Dedifferentiated amniotic fluid mesenchymal stem cell (primary cell): ENCODE measurements around the gene ADARB2.

Source experiments
- DNase-seq: peaks from one replicate; pipeline ENCODE4 v3.0.0-alpha.2; 2016; ENCODE audit errors: extremely low spot score

ADARB2 gene

DNA sequence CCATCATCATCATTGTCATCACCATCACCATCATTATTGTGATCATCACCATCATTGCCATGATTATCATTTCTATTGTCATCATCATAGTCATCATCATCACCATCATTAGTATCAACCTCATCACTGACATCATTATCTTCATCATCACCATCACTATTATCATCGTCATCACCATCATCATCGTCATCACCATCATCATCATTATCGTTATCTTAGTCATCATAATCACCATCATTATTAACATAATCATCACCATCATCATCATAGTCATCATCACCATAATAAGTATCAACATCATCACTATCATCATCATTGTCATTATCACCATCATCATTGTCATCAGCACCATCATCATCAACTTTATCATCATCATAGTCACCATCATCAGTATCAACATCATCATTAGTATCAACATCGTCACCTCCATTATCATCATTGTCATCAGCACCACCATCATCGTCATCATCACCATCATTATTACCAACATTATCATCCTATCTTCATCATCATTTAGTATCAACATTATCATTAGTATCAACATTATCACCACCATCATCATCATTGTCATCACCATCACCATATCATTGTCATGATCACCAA, 241.3 kb downstream of the ADARB2 start:
- DNase-seq, result no peak

DNA sequence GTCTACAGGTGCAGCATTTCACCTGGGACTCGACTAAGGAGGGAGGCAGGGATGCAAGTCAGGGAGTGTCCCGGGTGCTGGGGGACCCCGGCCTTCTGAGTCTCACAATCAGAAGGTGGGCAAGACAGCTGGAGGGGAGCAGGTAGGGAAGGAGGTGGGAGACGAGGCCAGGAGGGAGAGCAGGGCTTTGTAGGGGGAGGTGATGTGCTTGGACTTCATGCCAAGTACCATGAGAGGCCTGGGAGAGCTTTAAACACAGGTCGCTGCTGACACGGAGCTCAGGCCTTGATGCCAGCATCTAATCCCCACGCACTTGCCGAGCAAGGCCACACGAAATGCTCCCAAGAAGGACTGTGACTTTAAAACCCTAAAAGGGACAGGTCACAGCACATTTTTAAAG, 244.7 kb downstream of the ADARB2 start:
- no peak for DNase-seq

DNA sequence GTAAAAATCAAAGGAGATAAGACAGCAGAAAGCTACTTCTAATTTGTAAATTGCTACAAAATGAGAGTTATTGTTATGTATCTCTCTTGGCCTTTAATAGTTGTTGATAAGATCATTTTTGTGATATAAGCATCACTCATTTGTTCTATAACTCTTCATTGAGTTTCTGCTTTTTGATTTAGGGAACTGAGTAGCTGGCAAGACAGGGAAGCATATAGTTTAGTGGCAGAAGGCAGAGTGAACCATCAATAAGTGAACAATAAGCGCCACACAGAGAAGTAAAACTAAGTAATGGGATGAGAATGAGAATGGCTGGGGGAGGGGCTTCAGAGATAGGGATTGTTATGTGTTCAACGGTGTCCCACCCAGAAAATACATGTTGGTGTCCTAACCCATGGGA, 245.4 kb downstream of the ADARB2 start:
- no peak for DNase-seq

DNA sequence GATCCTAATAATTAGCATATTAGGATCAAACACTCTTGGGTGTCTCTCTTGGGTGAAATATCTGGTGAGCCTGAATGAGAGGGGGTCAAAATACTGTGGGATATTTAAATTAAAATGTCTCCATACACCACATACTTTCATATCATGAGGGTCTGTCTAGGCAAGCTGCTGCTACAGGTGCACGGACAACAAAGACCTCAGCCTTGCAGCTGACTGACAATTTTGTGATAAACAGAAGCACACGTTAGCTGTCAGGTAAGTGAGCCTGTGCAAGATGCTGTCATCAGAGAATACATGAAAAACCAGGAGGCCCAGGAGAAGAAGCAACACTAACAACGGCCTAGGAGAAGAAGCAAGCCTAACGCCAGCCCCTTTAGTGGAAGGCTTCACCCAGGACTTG, 247.5 kb downstream of the ADARB2 start:
- DNase-seq, result no peak

DNA sequence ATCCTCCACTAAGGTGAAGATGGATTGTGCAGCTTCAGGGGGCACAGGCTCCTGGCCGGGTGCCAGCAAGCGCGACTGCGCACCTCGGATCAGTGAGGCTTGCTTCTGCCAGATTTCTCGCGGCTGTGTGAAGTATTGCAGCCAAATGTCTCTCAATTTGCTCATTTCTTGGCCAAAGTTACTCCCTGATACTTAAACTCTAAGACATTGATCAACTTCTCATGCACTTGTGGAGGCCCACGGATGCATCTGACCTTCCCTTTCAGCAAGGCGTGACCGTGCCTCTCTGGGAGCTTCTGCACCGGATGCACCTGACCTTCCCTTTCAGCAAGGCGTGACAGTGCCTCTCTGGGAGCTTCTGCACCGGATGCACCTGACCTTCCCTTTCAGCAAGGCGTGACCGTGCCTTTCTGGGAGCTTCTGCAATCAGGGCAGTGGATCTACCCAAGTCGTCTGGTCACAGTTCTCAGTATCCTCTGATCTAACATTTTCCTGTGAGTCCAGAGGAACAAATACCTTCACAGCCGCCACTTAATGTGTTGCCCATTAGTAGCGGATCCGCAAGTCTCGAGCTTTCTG, 248.3 kb downstream of the ADARB2 start:
- no peak for DNase-seq

DNA sequence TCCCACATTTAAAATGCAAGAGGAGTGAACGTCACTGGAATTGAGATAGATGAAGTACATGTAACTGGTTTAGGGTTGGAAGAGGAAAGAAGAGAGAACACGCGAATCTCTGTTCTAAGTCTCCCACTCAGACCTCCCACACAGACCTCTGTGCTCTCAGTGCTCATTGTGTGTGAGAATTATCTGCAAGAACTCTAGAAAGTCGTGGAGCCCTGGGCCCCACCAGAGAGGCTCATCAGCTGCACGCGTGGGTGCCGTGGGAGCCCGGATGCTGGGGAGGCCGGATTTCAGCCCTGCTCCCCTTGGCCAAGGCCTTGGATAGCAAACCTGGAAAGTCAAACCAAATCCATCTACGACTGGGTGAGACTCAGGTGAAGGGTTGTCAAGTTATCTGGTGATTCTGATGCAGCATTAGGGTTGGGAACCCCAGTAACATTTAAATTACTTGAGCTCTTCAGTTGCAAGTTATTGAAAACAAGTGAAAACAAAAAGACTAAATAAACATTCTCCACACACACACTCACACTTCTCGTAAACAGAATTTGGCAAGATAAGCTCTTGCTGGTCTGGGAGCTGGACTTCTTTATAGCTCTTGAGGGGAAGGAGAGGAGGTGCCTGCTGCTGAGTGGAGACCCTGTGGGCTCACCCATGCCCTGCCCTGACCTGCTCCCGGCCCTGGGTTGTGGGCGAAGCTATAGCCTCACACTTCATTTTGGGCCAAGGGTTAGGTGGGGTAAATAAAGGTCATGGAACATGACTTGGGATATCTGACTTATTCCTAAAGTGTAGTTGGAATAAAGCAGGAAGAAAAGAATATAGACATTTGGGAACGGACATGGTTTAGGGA, 250.3 kb downstream of the ADARB2 start:
- no peak for DNase-seq

DNA sequence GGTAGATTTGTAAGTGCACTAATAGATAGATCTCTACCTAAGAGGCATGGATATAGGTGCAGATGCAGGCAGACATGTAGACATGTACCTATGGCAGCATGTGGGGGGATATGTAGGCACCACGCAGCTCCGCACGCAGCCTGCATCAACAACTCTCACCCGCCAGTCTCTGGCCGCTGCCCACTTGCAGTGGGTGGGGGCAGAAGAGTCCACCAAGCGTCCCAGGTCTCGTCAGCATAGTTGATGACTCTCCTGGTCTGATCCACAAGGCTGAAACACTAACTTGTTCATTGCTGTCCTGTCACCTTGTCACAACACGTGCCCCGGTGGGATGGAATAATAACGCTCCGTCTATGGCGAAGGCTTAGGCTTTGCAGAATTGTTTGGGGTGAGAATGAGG, 252.0 kb downstream of the ADARB2 start:
- no peak for DNase-seq

DNA sequence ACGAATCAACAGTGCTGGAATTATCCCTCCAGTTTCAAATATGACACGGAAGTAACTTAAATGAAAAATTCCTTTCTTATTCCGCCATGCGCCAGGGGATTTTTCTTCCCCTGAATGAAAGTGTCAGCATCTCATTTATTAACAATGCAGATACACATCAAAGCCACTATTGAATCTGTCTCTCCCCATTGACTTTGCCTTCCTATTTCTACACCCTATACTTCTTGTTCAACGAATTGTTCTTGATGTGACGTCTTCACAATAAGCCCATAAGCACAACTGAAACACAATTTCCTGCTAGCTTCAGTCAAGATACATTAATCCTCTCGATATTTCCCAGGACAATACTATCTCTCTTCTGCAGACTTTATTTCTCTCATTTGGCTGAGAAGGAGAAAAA, 253.5 kb downstream of the ADARB2 start:
- DNase-seq, result no peak

DNA sequence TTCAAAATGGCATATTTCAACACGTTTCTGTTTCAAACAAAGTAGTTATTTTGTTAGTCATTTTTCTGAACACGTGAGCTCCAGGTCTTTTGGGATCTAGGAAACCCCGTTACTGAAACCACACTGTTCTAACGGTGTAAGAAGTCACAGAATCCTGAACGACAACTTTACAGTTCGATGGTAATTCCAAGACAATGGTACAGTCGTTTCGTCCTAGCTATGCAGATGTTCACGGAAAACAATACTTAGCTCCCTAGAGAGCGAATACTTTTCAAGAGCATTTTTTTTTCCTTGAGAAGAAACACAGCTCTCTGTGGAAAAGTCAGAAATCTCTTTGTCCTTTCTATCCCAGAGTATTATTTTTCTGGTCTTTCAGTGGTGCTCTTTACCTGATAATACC, 254.1 kb downstream of the ADARB2 start:
- DNase-seq, result no peak

DNA sequence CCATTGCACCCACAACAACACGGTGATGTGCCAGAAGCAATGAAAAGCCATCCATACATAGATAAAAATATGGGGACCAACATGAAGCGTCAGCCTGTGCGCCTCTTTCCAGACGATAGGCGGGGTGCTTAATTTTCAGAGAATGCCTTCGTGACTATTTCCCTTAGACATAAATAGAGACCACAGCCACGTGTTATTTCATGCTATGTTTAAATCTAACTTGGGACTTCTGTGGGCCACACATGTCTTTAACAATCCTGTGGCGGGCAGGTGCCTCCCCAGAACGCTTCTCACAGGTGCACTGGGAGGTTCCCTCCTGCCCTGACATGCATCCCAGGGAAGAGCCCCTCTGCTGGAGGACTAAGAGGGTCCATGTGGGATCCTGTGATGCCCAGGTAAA, 259.7 kb downstream of the ADARB2 start:
- no peak for DNase-seq

DNA sequence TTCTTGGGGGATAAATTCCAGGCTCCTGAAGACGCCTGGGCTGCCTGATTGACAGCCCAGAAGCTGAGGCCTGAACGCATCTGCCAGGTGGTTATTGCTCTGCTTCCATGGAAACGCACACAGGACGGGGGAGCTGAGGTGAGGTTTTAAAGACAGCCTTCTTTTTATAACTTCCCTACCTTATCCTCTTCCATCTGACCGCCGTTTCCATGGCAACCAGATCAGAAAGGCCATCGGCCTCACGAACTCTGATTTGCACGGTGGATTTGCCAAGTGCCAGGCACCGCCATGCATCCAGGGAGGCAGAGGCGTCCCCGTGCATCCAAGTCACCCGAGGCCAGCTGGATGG, 260.9 kb downstream of the ADARB2 start:
- no peak for DNase-seq

DNA sequence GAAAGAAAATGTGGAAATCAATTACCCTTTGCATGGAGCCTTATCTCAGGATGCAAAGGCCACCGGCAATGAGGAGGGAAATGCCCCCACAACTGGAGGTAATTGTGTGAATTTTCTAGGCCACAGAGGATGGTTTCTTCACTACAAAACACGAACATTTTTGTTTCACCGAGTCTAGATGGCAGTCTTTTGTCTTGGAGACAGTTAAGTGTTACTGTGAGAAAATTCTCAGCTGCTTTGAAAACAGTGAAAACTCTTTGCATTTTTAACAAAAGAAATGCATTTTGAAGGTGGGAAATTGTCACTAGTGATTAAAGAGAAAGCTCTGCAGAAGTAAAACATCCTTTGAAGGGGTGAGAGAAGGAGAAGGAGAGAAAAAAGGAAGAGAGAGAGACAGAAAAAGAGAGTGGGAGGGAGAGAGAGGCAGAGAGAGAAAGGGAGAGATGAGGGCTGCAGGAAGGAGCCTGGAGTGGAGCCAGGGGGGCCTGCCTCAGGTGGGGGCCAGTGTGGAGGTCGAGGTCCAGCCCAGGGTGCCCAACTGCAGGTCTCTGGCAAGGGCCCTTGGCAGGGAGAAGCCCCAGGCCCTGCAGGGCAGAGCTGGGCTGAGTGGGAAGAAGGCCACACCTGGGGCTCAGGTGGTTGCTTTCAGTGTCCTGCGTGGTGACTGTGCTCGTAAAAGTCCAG, 261.4 kb downstream of the ADARB2 start:
- DNase-seq, result no peak

DNA sequence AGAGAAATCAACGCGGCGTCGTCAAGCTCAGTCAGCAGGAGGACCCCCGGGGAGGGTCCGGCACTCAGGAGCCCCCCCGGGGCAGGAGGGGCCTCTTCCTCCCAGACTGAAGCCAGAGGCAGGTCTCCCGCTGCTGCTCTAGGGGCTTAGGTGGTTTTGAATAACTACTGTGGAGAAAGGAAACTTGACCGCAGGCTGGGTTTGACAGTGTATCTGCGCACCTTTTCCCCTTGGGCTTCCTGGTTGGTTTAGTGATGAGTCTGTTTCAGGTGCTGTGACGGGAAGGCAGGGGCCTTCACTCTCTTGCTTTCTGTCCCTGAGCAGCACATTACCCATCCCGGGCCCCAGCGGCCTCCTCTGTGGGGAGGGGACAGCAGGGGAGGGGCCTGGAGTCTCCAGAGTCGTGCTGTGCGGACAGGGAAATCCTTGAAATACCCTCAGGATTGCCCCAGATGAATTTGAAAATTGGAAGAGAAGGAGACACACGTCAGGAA, 262.2 kb downstream of the ADARB2 start:
- no peak for DNase-seq

DNA sequence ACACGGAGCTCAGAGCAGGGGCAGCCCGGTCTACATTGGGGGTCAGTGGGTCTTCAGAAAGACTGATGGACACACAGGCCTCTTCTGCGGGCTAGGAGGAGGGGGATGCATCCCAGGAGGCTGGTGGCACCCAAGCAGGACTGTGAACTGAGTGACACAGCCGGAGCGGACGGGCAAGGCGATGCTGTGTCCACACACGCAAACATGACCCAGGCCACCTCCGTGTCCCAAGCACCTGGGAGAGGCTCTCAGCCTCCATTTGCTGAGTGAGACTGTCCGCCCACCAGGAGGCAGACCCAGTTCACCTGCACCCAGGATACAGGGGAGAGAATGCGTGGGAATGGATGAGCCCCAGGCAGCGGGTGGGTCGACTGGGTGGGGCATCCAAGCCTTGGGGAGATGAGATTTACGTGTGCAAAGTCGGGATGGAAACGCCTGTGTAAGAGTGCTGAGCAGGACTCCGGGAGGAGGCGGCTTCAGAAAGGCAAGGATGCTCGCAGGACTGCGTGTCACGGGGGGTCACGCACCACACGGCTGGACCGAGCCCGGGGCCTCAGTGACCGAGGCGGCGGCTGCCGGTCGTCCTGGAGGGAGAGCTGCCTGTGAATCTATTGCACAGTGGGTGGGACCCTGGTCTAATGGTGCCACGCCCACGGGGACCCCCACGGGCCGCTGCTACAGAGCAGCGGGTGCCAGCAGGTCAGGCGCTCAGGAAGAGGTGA, 262.8 kb downstream of the ADARB2 start:
- no peak for DNase-seq

DNA sequence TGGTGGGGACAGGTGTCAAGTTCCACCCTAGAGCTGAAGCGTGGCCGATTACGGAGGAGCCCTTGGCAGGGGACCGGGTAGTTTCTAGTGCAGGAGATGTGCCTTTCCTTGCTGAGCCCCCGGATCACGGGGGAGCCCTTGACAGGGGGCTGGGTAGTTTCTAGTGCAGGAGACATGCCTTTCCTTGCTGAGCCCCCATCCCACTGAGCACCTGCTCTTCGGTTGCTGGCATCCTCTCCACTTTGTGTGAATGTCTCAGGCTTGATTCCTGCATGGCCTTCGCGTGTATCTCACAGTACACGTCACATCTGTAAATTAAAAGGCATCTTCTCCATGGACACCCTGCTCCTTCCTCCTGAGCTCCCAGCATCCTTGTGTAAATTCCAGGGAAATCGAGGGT, 263.5 kb downstream of the ADARB2 start:
- no peak for DNase-seq

DNA sequence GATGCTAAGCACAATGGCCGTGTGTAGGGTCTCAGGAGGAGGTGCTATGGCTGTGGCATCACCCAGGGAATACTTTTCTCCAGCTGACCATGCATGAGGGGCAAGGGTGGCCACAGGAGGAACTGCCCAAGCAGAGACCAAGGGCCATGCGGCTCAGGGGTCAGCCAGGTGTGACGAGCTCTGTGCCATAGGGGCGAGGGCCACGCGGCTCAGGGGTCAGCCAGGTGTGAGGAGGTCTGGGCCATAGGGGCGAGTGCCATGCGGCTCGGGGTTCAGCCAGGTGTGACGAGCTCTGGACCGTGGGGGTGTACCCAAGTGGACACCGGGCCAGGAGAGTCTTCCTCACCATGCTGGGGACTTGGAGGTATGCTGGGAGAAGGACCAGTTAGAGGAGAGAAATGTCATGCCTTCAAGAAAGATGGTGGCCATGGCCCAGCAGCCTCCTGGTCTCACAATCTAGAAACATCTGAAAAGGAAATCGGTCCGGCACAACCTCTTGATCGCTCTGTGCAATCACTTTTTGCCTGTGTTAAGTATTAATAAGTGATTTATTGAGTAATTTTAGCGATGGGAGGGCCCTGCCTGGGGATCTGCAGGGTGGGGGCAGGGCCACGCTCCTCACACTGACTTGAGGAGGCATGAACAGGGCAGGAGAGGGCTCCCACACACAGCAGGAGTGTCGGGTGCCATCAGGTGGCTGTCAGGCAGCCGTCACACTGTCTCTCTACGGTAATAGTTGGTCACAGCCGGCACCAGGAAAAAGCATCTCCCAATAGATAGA, 265.0 kb downstream of the ADARB2 start:
- no peak for DNase-seq

DNA sequence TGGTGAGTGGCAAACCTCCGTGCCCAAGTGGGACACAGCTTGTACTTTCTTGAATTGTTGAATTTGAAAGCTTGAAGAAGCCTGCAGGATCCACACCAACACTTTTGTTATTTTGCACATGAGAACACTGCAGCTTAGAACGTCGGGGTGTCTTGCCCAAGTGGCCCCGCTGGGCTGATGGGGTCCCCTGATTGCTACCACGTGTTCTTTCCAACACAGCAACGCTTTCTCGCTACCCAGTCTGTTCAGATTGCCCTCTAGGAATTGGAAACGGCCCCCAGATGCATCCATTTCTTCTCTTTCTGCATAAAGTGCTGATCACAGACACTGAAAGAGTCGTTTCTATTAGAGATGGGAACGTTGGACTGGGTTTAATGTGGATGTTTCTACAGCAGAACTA, 268.5 kb downstream of the ADARB2 start:
- DNase-seq, result no peak

DNA sequence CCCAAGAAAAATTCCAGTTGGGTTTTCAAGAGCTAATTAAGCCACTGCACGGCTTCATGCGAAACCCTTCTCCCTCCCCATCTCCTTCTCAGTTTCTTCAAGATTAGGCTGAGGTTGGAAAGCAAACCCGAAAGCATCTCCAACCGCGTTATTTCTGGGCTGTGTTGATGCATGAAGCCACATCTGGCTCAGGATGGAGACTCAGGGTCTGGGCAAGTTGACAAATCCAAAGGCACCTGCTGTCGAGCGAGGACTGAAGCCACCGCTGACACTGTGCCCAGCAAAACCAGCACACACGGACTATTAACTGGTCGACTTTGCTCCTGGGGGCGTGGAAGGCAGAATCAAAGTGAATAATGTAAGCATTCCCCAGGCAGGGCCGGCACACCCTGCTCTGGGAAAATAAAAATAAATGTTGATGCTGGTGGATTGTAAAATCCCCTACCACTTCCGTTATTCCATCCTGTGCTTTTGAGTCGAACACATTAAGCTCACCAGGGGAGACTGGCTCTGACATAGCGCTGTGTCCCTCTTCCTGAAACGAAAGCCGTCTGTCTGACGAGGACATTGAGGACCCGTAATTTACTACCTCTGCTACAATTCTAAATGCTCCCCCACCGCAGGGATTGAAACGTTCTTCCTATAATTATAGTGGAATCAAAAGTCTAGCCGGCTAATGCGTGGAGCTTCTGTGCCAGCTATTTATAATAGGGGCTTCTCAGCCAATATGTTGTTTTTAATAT, 269.8 kb downstream of the ADARB2 start:
- no peak for DNase-seq

DNA sequence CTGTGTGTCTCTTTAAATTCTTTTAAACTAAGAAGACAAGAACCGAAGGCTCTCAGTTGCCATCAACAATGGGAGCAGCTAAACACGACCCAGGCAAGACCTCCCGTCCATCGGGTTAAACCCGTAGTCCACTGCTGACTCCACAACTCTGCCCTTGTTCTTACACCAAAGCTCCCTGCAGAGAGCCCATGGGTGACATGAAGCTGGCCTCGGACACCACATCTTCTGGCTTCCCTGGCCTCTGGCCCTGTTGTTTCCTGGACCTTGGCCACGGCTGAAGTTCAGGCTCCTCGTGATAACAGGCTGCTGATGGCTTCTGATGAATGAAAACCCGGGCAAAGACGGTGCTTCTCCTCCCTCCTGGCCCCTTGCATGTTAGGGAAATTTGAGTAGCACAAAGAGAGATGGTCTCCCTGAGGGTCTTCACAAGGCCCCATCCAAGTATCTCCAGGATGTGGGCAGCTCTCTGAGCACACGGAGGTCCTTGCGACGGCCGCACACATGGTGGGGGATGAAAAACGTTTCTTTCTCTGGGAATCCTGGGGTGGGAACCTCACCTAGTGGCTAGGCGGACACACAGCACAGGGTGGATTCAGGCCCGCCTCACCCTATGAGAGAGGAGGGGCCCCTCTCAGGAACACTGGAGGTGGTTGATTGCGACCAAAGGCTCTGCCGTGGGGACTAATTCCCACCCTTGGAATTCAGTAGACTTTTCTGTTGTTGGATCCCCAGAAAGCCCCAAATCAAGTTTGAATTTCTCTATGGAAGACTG, 271.1 kb downstream of the ADARB2 start:
- no peak for DNase-seq
